DND-41 (cell line): Measurements from ENCODE around the gene BRIP1.

ENCODE experiments used
- ATAC-seq: fragments of 200-7000 bp; cut with Tn5 transposase; 3 replicates; pipeline ENCODE4 v1.9.1; 2021; ENCODE audit warnings: low read depth; ENCODE audit not compliant: insufficient read depth
- DNase-seq: peaks from one replicate; pipeline ENCODE4 v3.0.0-alpha.2; 2020
- H2AFZ ChIP-seq: 2 replicates; pipeline ENCODE4 v1.6.0; 2012; ENCODE audit warnings: low read depth, low read length
- H3K27ac ChIP-seq: 2 replicates; pipeline ENCODE4 v1.5.1; 2012; ENCODE audit warnings: low read length, inconsistent platforms
- H3K27me3 ChIP-seq: fragments of 200-600 bp; sonication (generic); 2 replicates; pipeline ENCODE4 v1.6.0; 2012; ENCODE audit warnings: low read length, mild to moderate bottlenecking, inconsistent platforms; ENCODE audit not compliant: insufficient read depth, poor library complexity
- H3K36me3 ChIP-seq: 2 replicates; pipeline ENCODE4 v1.5.1; 2012; ENCODE audit warnings: low read length, inconsistent platforms; ENCODE audit not compliant: insufficient read depth
- H3K4me1 ChIP-seq: 2 replicates; pipeline ENCODE4 v1.5.1; 2012; ENCODE audit warnings: mild to moderate bottlenecking, low read length; ENCODE audit not compliant: insufficient read depth
- H3K4me2 ChIP-seq: 2 replicates; pipeline ENCODE4 v1.6.0; 2012; ENCODE audit warnings: mild to moderate bottlenecking, moderate library complexity, low read length, inconsistent platforms; ENCODE audit not compliant: insufficient read depth
- H3K4me3 ChIP-seq, 2 experiments: fragments of 200-600 bp in 1 of 2; shearing (Covaris generic) in 1 of 2; 2 replicates each; pipeline ENCODE4 v1.5.1; 2012 to 2016; ENCODE audit warnings: inconsistent platforms in 2 of 2, low read length in 2 of 2, mild to moderate bottlenecking in 2 of 2, low read depth in 1 of 2, moderate library complexity in 1 of 2
- H3K79me2 ChIP-seq: 2 replicates; pipeline ENCODE4 v1.6.0; 2012; ENCODE audit warnings: low read length, inconsistent platforms; ENCODE audit not compliant: insufficient read depth
- H3K9ac ChIP-seq: 2 replicates; pipeline ENCODE4 v1.6.0; 2012; ENCODE audit warnings: low read depth, mild to moderate bottlenecking, inconsistent platforms, low read length, moderate library complexity
- H3K9me3 ChIP-seq: 2 replicates; pipeline ENCODE4 v1.5.1; 2012; ENCODE audit warnings: low read length, moderate library complexity, mild to moderate bottlenecking, inconsistent platforms; ENCODE audit not compliant: insufficient read depth, severe bottlenecking
- H4K20me1 ChIP-seq: 2 replicates; pipeline ENCODE4 v1.6.0; 2012; ENCODE audit warnings: low read length; ENCODE audit not compliant: insufficient read depth
- CTCF ChIP-seq: IDR thresholded peaks from 2 replicates; pipeline ENCODE4 v1.5.1; 2012; ENCODE audit warnings: borderline replicate concordance, low read length, moderate library complexity, mild to moderate bottlenecking; ENCODE audit not compliant: poor library complexity, severe bottlenecking; ENCODE audit errors: extremely low read depth
- EZH2 ChIP-seq: IDR thresholded peaks from 3 replicates; pipeline ENCODE4 v1.6.1; 2012; ENCODE audit warnings: borderline replicate concordance, low read depth, mild to moderate bottlenecking, moderate library complexity, low read length, inconsistent platforms; ENCODE audit not compliant: severe bottlenecking

The BRIP1 gene

DNA sequence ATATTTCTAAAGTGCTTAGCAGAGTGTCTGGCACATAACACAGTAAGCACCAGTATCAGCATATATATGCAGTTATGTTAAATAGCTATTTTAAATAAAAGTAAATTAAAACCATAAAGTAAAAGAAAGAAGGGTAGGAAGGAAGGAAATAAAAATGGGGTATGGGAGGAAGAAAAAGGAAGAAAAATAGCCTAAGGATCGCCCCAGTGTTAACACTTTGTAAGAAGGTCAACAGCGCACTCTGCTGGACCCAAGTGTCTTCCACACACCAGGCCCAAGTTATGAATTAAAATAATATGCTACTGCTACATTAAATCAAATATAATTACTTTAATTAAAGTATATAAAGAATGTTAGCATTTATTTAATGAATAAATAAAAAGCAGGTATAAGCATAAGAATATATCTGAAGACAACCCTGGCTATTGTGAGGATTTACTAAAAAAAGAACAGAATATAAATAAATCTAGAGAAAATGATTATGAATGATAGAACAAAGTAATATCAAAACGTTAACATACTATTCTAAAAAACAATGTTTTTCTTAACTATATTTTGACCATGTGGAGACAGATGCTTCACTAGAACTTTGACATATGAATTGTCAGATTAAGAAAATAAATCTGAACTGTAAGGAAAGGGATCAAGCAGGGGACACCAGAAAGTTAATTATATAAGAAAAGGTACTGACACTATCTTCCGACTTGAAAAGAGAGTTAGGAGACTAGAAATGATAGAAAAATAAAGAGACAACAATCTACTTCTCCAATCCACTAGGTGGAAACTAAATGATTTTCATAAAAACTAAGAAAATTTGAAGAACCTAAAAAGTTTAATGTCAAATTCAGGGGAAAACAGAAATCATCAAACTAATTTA is 25.9 kb downstream of the BRIP1 start:
- H3K4me3 ChIP-seq: no peak overlapping the region; a peak in 1 of 4 replicates
- no peak overlapping the region for H2AFZ ChIP-seq
- no peaks in the 10 kb centered on the region for H4K20me1 ChIP-seq
- H3K4me2 ChIP-seq: no peak overlapping the region
- H3K36me3 ChIP-seq: peaks cover 47% of the 10 kb centered on the region
- H3K4me1 ChIP-seq: no peaks in the 10 kb centered on the region
- DNase-seq (peak; percentile 51), ATAC-seq (peak; percentile 84)
- H3K27ac ChIP-seq: no peak overlapping the region
- H3K27me3 ChIP-seq: no peaks in the 10 kb centered on the region
- TF ChIP-seq CTCF (peak; percentile 72), EZH2 (no peak)
- H3K9me3 ChIP-seq: no peaks in the 10 kb centered on the region
- peaks cover 3% of the 10 kb centered on the region; the same call in 1 of the 2 replicates for H3K79me2 ChIP-seq
- no peak overlapping the region for H3K9ac ChIP-seq

DNA sequence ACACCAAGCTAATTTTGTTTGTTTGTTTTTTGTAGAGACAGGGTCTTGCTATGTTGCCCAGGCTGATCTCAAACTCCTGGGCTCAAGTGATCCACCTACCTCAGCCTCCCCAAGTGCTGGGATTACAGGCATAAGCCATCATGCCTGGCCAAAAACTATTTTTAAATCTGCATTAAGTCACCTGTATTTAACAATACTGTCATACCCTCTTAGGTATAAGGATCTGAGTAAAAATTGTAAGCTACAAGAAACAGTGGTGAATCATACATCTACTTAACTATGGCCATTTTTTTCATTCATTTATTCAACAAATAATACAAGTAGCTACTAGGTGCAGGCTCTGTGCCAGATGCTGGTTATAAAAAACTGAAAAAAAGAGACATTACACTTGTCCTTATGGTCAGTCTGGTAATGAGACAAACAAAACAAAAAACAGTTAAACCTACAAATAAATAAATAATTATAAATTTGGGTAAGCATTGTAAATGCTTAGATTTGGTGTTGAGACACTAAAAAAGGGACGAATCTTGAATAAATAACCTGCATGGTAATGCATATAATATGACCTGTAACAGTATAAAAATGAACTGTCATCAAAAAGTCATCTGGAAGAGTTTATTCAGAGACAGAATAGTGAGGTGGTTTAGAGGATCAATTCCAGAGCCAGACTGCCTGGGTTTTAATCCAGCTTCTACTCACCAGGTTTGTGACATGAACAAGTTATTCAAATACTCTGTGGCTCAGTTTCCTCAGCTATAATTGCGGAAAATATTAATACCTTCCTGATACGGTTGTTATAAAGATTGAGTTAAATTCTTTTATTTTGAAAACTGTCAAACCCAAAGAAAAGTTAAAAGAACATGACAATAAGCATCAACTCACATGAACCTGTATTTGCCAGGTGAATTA is 26.8 kb downstream of the BRIP1 start:
- Histone ChIP-seq H3K4me2 (no peak overlapping the region), H3K36me3 (peaks cover 43% of the 10 kb centered on the region), H3K4me1 (no peaks in the 10 kb centered on the region), H3K9me3 (no peaks in the 10 kb centered on the region), H2AFZ (no peak overlapping the region), H3K27ac (no peak overlapping the region), H3K9ac (no peak overlapping the region), H4K20me1 (no peaks in the 10 kb centered on the region), H3K4me3 (no peak overlapping the region; a peak in 1 of 4 replicates), H3K79me2 (peaks cover 3% of the 10 kb centered on the region; the same call in 1 of the 2 replicates), H3K27me3 (no peaks in the 10 kb centered on the region)
- TF ChIP-seq CTCF (no peak), EZH2 (no peak)
- ATAC-seq: no peak
- no peak for DNase-seq

DNA sequence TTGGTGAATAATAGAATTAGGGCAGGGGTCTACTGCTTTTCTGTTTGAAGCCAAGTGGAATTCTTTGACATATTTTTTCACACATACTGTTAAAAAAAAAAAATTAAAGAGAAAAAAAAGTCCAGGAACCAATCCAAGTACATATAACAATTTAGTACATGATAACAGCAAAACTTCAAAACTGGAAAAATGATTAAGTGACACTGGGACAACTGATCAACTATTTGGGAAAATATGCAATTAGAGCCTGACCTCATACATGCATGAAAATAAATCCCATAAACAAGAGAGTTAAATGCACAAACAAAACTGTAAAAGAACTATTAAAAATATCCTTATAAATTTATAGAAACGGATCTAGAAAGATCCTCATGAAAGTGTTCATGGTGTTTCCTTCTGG is 27.7 kb downstream of the BRIP1 start:
- Histone ChIP-seq H3K4me1 (no peaks in the 10 kb centered on the region), H3K4me3 (no peak overlapping the region), H3K27ac (no peak overlapping the region), H2AFZ (no peak overlapping the region), H3K79me2 (peaks cover 3% of the 10 kb centered on the region; the same call in 1 of the 2 replicates), H3K4me2 (no peak overlapping the region), H4K20me1 (no peaks in the 10 kb centered on the region), H3K27me3 (no peaks in the 10 kb centered on the region), H3K9me3 (no peaks in the 10 kb centered on the region), H3K9ac (no peak overlapping the region), H3K36me3 (peaks cover 41% of the 10 kb centered on the region)
- TF ChIP-seq CTCF (no peak), EZH2 (no peak)
- DNase-seq (no peak), ATAC-seq (no peak)
